OCI-LY7 (cell line): ENCODE results near the gene SGTB.

Experiments used
- EZH2phosphoT487 ChIP-seq: fragments of 200-600 bp; sonication (generic); IDR thresholded peaks from 2 replicates; pipeline ENCODE4 v1.6.1; 2018; ENCODE audit warnings: low read depth, borderline replicate concordance, mild to moderate bottlenecking, mixed run types, antibody characterized with exemption, low read length, moderate library complexity, mixed read lengths
- TF ChIP-seq, protein P1 (sequence below): fragments of 200-600 bp; sonication (generic); conservative IDR thresholded peaks from 2 replicates; pipeline ENCODE4 v1.5.1; 2014; ENCODE audit warnings: mild to moderate bottlenecking, antibody characterized with exemption, low read length, moderate library complexity, mixed read lengths

GRCh38 chr5:65767565-65767964 is 45.7 kb upstream of the SGTB start:
- TF ChIP-seq, protein P1, sequence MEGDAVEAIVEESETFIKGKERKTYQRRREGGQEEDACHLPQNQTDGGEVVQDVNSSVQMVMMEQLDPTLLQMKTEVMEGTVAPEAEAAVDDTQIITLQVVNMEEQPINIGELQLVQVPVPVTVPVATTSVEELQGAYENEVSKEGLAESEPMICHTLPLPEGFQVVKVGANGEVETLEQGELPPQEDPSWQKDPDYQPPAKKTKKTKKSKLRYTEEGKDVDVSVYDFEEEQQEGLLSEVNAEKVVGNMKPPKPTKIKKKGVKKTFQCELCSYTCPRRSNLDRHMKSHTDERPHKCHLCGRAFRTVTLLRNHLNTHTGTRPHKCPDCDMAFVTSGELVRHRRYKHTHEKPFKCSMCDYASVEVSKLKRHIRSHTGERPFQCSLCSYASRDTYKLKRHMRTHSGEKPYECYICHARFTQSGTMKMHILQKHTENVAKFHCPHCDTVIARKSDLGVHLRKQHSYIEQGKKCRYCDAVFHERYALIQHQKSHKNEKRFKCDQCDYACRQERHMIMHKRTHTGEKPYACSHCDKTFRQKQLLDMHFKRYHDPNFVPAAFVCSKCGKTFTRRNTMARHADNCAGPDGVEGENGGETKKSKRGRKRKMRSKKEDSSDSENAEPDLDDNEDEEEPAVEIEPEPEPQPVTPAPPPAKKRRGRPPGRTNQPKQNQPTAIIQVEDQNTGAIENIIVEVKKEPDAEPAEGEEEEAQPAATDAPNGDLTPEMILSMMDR = no peak
- no peak for TF ChIP-seq EZH2phosphoT487
